Measurements from ENCODE around the gene SLCO4C1.

The SLCO4C1 gene

GRCh38 chr5:102271759-102272158, 24.3 kb downstream of the SLCO4C1 start:
- no peak for DNase-seq (ENCODE audit: low spot score)

- no peak for DNase-seq (ENCODE audit: low spot score)
Measured at GRCh38 chr5:102270036-102270435, 26.0 kb downstream of the SLCO4C1 start.

DNA sequence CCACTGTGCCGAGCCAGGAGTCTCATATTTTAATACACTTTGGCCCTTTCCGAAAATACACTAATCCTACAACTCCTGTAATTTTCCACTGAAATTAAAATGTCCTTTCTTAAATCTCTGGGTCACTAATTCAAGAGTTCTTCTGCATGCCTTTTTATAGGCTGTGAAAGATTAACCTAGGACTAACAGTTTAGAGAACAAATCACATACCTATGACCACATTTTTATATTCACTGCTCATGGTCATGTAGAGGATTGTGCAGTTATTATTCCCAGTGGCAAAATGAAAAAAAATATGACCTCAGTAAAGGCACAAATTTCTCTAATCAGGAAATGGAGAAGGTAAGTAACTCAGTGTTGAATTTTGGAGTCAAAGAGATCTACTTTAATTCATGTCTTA, 33.4 kb downstream of the SLCO4C1 start:
- no peak for DNase-seq (ENCODE audit: low spot score)

- no peak for DNase-seq (ENCODE audit: low spot score)
Measured at GRCh38 chr5:102249381-102249780, 46.7 kb downstream of the SLCO4C1 start.

DNA sequence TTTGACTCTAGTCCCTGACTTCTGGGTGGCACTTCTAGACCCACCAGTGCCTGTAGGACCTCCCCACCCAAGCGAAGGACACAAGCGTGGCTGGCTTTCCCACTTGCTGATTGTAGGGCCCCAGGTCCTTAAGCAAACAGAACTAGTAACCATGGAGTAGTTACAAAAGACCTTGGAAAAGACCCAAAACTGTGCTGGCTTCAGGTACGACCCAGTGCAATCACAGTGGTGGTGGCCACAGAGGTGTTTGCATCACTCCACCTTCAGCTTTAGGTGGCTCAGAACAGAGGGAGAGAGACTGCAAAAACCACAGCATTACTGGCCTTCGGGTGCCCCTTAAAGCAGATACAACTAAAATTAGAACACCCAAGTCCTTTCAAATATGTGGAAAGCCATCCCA, 52.9 kb downstream of the SLCO4C1 start:
- DNase-seq (ENCODE audit: low spot score), result no peak

- peak; percentile 12 for DNase-seq (ENCODE audit: low spot score)
Measured at GRCh38 chr5:102241809-102242421, 54.2 kb downstream of the SLCO4C1 start.

DNA sequence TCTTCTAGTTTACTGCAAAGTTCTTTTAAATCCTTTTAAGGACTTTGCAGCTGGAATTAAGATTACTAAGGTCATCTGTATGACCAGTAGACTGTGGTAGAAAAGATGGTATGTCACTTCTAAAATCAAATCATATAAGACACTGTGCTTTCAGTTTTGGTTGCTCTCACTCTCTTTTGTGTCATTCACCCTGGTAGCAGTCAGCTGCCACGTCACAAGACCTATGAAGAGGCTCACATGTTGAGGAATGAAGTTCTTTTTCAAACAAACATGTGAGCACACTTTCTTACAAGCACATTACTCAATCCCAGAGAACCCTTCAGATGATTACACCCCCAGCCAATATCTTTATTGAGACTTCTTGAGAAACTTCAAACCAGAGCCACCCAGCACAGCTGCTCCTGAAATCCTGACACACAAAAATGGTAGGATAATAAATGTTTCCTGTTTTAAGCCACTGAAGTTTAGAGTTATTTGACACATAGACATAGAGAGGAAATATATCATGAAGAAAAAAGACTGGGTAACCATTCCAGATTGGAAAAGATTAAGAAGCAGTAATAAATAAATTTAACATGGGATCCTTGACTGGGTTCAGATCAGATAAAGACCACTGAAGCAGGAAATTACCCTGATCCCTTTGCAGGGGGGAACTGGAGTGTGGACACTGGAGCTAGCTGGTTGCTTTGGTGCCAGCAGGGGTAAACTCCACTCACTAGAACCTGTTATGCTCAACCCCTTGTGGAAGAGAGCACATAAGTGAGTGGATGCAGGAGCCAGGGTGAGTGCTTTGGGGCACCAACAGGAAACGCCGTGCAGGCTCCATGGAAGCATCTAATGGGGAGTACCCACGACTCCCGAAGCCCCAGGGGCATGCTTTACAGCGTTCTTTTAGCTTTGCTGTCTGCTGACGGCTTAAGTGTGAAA, 64.1 kb downstream of the SLCO4C1 start:
- DNase-seq (ENCODE audit: low spot score), result no peak

- DNase-seq (ENCODE audit: low spot score), result no peak
Measured at GRCh38 chr5:102229685-102230084, 66.4 kb downstream of the SLCO4C1 start.

GRCh38 chr5:102226321-102226720, 69.8 kb downstream of the SLCO4C1 start:
- DNase-seq (ENCODE audit: low spot score), result no peak

DNA sequence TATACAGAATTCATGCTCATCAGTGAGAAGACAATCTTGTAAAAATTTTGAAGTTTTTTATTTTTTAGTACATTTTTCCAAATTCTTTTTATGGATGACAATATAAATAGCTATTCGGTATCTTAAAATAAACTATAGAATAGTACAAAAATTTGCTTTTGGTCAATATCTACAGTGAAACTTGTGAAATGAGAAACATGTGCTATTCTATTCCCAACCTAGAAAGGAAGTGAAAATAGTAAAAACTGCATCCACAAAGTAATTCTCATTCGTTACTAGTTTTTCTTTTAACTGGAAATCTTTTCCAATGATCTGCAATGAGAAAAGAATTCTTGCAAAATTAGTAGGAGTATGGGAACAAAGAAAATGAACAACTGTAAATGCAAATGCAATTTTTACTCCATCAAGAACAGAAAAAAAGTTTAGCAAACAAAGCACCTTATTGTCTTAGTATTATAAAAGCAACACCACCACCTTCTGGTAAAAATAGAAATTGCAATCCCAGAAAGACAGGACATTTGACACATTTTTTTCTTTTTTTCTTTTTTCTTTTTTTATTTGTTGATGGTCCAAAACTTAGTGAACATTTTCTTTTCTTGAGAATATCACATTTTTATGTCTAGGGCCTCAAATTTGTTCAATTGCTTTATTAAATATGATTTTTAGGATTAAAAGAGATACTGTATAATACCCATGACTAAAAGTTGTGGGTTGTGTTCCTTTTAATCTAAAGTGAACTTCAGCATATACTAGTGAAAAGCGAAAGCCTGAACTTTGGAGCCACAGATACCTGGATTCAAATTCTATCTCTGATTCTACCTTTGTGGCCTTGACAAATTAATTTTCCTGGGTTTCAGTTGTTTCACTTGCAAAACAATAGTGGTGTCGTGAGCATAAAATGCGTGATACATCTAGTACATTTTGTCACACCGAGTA, 72.3 kb downstream of the SLCO4C1 start:
- no peak for DNase-seq (ENCODE audit: low spot score)

DNA sequence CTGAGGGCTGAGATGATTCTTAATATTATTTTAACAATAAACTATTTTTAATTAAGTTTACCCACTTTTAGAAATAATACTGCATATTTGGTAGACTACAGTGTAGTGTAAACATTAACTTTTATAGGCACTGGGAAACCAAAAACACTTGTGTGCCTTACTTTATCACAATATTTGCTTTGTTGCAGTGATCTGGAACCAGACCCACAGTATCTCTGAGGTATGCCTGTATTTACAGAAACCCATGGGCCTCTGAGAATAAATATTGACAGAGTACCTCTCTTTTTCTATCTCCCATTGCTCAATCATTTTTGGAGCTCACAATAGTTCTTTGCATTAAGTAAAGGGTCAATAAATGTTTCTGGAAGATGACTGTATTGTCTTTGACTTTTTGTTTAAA, 73.3 kb downstream of the SLCO4C1 start:
- DNase-seq (ENCODE audit: low spot score), result peak; percentile 20

GRCh38 chr5:102221949-102222348, 74.1 kb downstream of the SLCO4C1 start:
- no peak for DNase-seq (ENCODE audit: low spot score)

- no peak for DNase-seq (ENCODE audit: low spot score)
Measured at GRCh38 chr5:102218159-102218558, 77.9 kb downstream of the SLCO4C1 start.

GRCh38 chr5:102216678-102217077, 79.4 kb downstream of the SLCO4C1 start:
- no peak for DNase-seq (ENCODE audit: low spot score)

- no peak for DNase-seq (ENCODE audit: low spot score)
Measured at GRCh38 chr5:102211165-102211564, 84.9 kb downstream of the SLCO4C1 start.

GRCh38 chr5:102200861-102201260, 95.2 kb downstream of the SLCO4C1 start:
- no peak for DNase-seq (ENCODE audit: low spot score)

DNA sequence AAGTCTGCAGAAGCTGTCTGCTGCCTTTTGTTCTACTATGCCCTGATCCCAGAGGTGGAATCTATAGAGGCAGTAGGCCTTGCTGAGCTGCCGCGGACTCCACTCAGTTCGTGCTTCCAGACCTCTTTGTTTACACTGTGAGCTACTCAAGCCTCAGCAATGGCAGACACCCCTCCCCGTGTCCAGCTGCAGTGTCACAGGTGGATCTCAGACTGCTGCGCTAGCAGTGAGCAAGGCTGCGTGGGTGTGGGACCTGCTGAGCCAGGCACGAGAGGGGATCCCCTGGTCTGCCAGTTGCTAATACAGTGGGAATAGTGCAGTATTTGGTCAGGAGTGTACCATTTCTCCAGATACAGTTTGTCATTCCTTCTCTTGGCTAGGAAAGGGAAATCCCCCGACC, 99.6 kb downstream of the SLCO4C1 start:
- DNase-seq (ENCODE audit: low spot score), result no peak

Measured in HuH-7 (cell line).